HG02763 (cell line): ENCODE results near the gene PHLDA3.

Source experiments
- ATAC-seq: cut with Tn5 transposase; IDR thresholded peaks from one replicate; pipeline ENCODE4 v1.9.1; 2021; ENCODE audit warnings: mild to moderate bottlenecking, moderate library complexity; ENCODE audit not compliant: unreplicated experiment

The PHLDA3 gene

DNA sequence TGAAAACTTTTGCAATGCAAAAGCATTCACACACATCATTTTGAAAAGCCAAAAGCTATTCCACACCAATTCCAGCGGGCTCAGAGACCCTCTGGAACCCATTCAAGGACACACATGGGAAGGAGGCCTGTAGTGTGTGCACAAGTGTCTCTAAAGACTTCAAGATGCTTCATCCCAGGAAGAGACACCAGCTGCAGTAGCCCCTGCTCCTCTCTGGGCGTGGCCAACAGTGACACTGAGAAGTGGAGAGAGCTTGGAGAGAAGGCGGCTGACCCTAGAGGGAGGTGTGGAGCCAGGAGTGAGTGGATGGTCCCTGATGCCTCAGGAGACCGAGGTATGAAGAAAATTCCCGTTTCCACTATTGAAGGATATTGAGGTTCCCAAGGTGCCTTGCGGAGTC lies 32.6 kb downstream of the PHLDA3 start:
- ATAC-seq, result no peak

DNA sequence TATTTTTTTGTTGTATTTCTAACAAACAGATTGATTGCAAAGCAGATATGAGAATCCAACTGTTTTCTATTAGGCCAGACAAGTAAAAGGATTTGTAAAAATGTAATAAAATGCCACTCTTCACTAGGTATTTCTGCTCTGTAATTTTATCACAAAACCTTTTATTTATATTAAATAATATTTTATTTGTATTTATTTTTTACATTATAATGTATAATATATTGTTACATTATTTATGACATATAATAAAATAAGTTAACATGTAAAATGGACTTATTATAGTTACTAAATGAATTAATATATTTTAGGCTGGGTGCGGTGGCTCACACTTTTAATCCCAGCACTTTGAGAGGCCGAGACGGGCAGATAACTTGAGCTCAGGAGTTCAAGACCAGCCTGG lies 34.7 kb downstream of the PHLDA3 start:
- no peak for ATAC-seq

DNA sequence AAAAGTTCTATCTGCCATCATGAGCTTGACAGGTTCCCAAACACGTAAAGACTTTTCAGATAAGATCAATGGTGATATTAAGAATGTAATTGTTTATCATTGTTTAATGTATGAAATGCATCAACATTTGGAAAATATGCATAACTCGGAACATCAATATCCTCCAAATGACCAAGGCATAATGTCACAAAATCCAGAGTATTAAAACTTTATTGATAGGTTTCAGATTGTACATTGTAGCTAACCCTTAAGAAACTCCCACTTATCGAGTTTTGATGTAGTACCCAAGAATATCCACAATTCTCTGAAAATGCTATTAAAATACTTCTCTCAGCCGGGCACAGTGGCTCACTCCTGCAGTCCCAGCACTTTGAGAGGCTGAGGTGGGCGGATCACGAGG lies 35.4 kb downstream of the PHLDA3 start:
- ATAC-seq, result no peak

DNA sequence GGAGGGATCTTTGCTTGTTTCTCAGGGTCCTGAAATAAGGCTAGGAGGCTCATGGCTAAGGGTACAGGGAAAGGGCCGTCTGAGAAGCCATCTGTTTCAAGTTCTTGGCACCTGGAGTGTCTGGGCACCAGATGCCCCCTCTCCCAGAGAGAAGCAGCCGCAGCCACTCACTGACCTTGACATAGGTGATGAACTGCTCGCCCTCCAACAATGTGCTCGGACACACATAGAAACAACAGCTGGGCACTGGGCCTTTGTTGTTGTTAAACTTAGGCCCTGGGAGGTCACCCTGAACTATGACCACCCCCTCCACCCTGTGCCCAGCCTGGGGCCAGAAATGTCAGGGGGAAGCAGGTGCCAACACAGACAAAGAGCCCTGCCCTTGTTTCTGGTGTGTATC lies 38.2 kb downstream of the PHLDA3 start:
- ATAC-seq, result no peak

DNA sequence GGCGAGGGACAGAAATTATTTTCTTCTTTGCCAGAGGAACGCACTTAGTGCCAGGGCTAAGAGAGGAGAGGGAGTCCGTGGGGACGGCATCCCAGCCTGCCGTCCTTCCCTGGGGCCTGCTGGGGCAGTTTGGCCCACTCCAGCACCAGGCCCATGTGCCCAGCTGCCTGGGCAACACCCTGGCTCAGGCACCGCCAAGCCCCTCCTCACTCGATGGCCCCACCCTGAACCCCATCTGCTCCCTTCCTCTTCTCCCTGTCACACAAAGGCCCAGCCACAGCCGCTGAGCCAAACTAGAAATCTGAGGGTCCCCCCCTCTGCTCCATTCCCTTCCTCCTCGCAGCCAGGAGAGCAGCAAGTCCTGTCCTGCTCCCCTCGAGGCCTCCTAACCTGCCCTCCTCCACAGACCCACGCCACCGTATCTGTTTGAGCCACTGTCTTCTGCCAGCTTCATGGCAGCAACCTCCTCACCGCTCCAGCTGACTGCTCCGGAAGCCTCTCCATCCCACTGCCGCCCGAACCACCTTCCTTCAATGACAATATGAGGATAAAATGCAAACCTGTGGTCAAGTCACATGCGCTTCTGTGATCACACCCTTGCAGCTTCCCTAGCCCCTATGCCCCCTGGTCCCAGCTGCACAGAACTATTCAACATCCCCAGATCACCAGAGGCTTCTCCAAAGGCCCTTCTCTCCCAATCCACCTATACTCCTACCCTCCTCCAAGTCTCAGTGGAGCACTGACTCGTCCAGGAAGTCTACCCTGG lies 39.1 kb downstream of the PHLDA3 start:
- no peak for ATAC-seq

DNA sequence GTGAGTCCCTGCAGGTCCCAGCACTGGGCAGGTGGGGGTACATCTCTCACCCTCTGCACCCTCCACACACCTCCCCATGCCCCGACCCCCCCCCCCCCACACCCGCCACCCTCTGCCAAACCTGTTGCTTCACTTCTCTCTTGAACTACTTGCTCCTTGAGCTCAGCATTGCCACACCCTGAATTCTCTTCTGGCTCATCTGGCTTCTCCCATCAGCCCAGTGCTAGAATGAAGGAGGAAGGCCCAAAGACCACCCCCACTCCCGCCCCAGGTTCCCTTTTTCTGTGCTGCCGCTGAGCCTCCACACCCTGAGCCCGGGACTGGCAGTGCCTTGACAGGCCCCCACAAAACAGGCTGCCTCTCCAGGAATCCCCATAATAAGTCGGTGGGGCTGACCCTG lies 41.0 kb downstream of the PHLDA3 start:
- ATAC-seq, result no peak

DNA sequence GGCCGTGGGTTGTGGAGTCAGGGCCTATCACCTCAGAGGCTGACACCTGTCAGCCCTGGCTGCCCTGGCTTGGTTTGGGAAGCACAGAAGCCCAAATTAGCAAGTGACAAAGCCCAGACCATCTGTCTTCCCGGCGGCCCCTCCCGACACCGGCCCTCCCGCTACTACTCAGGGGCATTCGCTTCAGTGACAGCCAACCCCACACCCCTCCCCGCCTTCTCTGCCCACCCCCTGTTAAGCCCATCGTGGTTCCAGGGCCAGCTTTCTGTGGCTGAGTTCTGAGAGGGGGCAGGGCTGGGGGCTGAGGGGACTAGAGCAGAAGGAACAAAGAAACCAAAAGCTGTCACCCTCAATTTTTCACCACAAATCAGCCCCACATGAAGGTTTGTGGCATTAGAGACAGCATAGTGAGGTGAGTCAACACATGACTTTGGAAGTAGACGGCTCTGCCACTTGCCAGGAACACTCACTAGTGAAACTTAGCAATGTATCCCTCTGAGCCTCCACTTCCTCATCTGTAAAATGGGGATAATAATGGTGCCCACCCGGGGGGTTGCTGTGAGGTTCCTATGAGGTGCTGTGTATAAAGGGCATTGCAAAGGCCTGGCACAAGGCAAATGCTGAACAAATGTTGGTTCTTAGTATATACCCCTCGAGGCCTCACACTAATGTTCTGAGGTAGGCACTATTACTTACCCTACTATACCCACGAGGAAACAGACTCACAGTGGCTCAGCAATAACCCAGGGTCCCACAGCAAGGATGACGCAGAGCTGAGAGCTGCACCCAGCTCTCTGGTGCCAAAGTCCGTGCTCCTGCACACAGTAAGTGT lies 42.3 kb downstream of the PHLDA3 start:
- ATAC-seq, result no peak

DNA sequence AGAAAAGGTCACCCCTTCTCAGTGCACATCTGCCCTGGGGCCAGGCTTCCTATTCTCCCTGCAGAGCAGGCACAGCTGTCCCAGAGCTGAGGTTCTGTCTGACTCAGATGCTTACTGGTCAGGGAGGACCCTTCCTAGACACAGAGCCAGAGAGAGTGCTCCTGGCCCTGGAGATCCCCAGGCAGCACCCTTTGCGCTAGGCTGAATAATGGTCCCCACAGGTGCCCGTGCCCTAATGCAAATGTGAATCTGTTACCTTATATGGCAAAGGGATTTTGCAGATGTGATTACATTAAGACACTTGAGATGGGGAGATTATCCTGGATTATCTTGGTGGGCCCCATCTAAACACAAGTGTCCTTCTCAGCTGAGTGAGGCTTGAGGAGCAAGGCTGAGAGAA lies 44.8 kb downstream of the PHLDA3 start:
- no peak for ATAC-seq

DNA sequence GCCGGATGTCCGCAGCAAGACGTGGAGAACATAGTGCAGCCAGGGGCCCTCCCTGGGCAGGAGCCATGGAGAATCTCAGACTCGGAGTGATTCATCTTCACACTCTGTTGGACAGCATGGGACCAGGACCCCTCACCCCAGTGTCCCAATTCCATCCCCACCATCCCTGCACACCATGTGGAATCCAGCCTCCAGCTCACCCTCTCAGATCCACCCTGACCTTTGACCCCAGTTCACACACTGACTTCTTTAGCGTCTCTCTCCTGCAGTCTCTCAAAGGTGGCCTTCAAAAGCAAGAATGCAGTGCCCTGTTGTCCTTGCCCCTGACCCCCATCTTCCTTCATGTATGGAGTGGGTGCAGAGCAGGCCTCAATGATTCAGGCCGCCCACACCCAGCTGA lies 45.3 kb downstream of the PHLDA3 start:
- ATAC-seq, result no peak

DNA sequence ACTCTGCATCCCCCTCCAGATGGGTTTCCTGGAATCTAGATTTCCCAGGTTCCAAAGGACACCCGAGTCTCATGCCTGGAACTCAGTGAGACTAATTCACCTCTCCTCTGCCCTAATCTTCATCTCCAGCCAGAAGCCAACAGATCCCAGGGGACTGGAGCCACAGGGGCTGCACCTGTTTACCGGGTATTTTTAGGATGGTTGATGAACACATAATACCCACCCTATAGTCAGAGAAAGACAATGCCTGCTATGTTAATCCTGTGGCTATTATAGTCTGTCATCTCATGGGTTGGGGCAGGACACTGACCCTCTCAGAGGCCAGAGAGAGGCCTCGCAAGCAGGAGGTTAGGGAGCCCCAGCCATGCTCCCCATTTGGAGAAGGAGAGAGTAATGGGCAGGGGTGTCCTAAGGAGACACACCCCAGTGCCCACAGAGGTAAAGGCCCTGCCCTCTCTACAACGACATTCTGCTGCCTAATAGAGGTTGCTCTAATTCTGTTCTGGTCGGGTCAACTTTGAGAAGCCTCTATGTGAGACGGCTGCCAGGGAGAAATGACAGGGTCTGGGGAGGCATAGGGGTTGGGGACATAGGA lies 46.5 kb downstream of the PHLDA3 start:
- no peak for ATAC-seq

DNA sequence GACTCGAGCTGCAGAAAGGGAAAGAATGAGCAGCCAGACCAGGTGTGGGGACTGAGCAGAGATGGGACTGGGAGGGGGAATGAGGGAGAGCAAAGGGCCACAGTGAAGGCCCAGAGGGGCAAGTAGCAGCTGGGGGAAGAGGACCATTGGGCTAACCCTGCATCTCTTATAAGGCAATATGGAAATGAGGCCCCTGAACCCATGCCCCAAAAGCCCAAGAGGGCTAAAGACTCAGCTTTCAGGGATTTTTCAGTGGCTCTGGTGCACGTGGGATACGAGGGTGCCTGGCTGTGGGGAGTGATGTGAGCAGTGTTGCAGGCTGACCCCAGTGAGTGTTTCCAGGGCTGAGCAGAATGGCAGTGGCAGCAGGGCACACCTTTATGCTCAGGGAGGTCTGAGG lies 47.0 kb downstream of the PHLDA3 start:
- no peak for ATAC-seq

DNA sequence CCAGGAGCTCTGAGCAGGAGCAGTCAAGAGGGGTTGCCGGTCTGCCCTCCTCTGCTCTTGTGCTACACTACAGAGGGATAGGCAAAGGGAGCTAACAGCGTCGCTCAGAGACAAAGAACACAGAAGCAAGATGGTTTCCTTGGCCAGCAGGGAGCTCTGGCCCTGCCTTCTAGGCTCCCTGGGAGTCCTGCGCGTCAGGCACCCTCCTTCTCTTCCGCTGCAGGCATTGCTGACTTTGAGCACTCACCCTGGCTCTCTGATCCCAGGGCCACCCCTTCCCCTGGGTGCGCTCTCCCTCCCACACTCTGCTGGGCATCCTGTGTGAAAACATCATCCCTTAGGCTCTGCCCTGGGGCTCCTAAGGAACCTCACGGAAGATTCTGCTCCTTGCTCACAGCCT lies 47.9 kb downstream of the PHLDA3 start:
- ATAC-seq, result no peak

DNA sequence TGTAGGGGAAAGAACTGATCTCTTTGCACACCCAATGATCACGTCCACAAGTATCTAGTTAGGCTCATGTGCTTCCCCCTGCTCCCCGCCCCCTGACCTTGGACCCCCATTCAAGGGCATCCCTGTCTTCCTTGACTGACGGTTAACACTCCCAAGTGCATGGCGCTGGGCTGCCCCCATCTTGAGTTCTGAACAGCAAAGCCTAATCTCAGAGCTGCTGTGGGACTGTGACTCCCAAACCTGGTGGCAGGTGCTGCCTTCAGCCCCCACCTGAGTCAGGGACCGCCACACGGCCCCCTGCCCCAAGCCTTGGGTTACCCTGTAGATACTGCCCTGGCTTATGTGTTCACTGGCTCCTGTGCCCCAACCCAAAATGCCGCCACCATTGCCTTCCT lies 48.4 kb downstream of the PHLDA3 start:
- ATAC-seq, result no peak

DNA sequence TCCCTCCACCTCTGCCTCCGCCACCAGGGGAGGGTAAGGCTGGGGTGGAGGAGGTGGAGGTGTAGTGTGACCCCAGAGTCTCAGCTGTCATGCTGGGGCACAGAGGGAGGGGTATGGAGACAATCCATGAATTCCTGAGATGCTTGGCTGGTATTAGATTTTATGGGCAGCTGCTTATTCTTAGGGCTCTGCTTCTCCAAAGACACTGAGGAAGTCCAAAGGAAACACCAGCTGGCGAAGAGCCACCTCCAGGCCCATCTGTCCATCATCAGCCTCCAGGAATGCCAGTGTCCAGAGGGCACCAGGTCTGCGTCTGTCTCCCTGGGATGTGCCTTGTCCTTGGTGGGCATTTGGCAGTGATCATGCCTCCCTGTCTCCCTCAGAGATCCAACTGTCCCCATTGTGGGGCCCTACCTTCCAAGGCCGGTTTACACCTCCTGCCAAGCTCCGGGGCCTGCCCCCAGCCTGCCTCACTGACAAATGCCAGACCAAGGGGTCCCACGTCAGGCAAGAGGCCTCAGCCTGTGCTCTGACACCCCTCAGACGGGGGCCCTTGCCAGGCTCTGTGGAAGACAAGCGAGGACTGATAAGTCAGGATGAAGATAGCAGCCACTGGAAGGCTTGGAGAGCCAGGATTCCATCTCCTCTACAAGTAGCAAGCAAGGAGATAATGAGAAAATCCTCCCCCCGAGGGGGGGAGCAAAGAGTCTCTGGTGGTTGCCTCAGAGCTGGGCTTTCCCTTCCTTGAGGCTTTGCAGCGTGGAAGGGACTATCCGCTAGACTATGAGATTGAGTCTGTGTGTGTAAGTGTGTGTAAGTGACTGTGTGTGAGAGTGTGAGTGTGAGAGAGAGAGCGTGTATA lies 49.0 kb downstream of the PHLDA3 start:
- ATAC-seq, result no peak

DNA sequence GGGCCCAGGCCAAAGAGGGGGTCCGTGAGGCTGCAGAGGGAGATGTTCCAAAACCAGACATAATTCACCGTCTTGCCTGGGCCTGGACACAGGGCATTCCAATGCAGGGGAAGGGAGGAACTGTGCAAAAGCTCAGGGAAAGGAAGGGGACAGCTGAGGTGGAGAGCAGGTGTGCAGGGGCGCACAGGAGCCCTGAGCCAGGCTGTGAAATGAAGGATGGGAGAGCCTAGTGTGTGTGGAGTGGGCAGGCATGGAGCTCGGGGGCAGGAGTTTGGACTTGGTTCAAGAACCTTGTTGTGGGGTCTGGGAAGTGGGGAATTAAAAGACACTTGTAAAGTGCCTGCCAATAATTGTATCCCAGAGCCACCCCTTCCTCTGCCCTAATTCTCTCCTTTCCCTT lies 49.7 kb downstream of the PHLDA3 start:
- ATAC-seq, result no peak

DNA sequence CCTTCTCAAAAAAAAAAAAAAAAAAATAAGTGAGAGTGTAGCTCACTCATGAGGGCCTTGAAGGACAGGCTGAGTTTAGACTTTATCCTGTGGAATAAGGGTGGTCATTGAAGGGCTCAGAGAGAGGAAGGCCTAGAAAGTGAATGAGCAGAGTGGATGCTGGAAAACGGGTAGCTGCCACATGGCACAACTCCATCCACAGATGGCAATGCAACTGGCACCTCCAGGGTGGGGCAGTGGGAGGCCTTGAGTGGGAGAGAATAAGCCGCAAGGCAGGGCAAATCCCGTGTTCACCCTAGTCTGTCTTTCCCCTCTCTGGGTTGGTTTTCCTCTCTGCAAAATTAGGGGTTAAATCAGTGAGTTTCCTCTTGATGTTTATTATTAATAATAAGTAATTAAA lies 50.5 kb downstream of the PHLDA3 start:
- no peak for ATAC-seq
